ENCODE measurements around the gene G2E3. TPM values are rescaled to one million over a fixed set of nuclear protein-coding genes. Genes with fewer than 3 reads are reported as not detected.
A peak's percentile ranks its signal among the peaks of the same experiment; 100 is the strongest.

The G2E3 gene, protein sequence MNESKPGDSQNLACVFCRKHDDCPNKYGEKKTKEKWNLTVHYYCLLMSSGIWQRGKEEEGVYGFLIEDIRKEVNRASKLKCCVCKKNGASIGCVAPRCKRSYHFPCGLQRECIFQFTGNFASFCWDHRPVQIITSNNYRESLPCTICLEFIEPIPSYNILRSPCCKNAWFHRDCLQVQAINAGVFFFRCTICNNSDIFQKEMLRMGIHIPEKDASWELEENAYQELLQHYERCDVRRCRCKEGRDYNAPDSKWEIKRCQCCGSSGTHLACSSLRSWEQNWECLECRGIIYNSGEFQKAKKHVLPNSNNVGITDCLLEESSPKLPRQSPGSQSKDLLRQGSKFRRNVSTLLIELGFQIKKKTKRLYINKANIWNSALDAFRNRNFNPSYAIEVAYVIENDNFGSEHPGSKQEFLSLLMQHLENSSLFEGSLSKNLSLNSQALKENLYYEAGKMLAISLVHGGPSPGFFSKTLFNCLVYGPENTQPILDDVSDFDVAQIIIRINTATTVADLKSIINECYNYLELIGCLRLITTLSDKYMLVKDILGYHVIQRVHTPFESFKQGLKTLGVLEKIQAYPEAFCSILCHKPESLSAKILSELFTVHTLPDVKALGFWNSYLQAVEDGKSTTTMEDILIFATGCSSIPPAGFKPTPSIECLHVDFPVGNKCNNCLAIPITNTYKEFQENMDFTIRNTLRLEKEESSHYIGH
- 63.0 and 90.7 TPM in 2 replicates for total RNA-seq (2016; rRNA removed; fragmentation: Illumina TruSeq; extraction: Trizol)
- total RNA-seq (2016; cell fraction: cytosol; rRNA removed; fragmentation: Illumina TruSeq; extraction: Trizol; ENCODE audit: low read depth), result 20.1 and 20.7 TPM in 2 replicates
- total RNA-seq (2016; cell fraction: insoluble cytoplasmic fraction; rRNA removed; fragmentation: Illumina TruSeq; extraction: Trizol), result 61.4 and 87.9 TPM in 2 replicates
- 27.9 and 35.1 TPM in 2 replicates for total RNA-seq (2016; cell fraction: membrane; rRNA removed; fragmentation: Illumina TruSeq; extraction: Trizol)
- 81.7 and 85.9 TPM in 2 replicates for total RNA-seq (2016; cell fraction: nucleus; rRNA removed; fragmentation: Illumina TruSeq; extraction: Trizol)
- 13.8 and 22.8 TPM in 2 replicates for polyA plus RNA-seq (2011; rRNA removed)
- polyA plus RNA-seq (2011; cell fraction: cytosol; rRNA removed), result 5.6 and 8.4 TPM in 2 replicates
- 11.7 and 14.1 TPM in 2 replicates for polyA plus RNA-seq (2011; cell fraction: nucleus; rRNA removed)
- polyA plus RNA-seq (2012), result 22.9 and 29.9 TPM in 2 replicates
- 2.5 and 2.9 TPM in 2 replicates for polyA plus RNA-seq (2016; cell fraction: cytosol; fragmentation: Illumina TruSeq; extraction: Trizol; ENCODE audit: low read depth)
- 40.8 and 45.8 TPM in 2 replicates for polyA plus RNA-seq (2016; cell fraction: insoluble cytoplasmic fraction; fragmentation: Illumina TruSeq; extraction: Trizol; ENCODE audit: low read depth)
- 5.2 and 7.8 TPM in 2 replicates for polyA plus RNA-seq (2016; cell fraction: membrane; fragmentation: Illumina TruSeq; extraction: Trizol; ENCODE audit: low read depth)
- 71.9 and 74.2 TPM in 2 replicates for polyA plus RNA-seq (2016; cell fraction: nucleus; fragmentation: Illumina TruSeq; extraction: Trizol; ENCODE audit: insufficient read depth, low read depth)
- polyA minus RNA-seq (2011; rRNA and poly(A)+ RNA removed; ENCODE audit: low replicate concordance), result 8.9 and 9.2 TPM in 2 replicates
- 31.6 and 36.1 TPM in 2 replicates for polyA minus RNA-seq (2011; cell fraction: cytosol; rRNA and poly(A)+ RNA removed)
- 92.2 and 121 TPM in 2 replicates for polyA minus RNA-seq (2011; cell fraction: nucleus; rRNA and poly(A)+ RNA removed)
- Bru-seq, nascent RNA, result percentile 97 among the genes with signal in this experiment
- percentile 87 among the genes with signal in this experiment for BruChase-seq, experiment 1, labeled RNA remaining after a 6-hour chase
- BruChase-seq, experiment 2, labeled RNA remaining after a 2-hour chase, result percentile 93 among the genes with signal in this experiment
- long read RNA-seq, experiment 1, full-length matches to known transcripts, result 14 of 44 reads
- long read RNA-seq, experiment 1, partial matches to known transcripts, result 24 of 44 reads
- long read RNA-seq, experiment 1, other reads (novel, unspliced or antisense), result 6 of 44 reads
- long read RNA-seq, experiment 2, full-length matches to known transcripts, result 1 of 24 reads
- long read RNA-seq, experiment 2, partial matches to known transcripts, result 3 of 24 reads
- long read RNA-seq, experiment 2, other reads (novel, unspliced or antisense), result 20 of 24 reads

DNA sequence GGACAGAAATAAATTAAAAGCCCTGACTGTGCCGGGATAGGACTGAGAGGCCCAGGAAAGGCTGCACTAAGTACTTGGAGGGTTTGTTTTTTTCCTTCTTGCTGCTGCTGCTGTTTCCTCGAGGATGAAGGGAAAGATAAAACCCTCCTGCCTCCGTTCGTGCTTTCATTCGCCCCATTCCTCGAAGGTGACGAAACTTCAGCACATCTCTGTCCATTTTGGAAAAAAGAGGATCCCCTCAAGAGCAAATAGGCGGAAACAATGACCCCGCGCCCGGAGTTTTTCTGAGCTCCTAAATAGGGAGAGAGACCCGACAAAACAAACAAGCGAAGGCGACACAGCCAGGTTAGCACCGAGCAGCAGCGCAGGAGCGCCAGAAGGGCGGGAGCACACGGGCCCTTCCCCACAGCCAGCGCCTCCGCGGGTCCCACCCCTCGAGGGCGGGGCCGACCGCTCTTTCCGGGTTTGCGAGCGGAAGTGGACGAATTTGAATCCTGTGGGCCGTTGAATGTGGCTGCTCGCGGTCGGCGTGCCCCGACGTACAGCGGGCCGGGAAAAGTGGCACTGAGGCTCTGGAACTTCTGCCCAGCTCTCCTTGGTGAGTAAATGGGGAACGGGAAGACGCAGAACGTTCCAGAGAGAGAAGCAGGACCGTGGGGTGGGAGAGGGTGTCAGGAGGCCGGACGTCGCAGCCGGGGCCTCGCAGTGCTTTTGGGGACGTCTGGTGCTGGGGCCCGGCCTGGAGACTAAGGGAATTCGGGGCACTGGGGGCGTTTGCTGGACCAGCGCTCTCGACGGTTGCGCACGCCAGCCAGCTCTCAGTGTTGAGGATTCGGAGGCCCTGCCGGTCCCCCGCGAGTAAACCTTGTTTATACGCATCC, at the start of gene G2E3:
G2E3 (plus strand) TSS at position 484 of the 881 bp plus-strand sequence. CDS start 21,922 bp downstream, outside the sequence.
- Histone ChIP-seq H3K4me3 (replicated peaks in 1 of 3; ENCODE audit: insufficient read depth in 1 of 3, low read depth in 2 of 3, low read length in 3 of 3) (peak within 1 kb of the TSS; percentile 87 to 98 (median 98)), H3K9me3 (ENCODE audit: low read length) (no peaks in the 10 kb centered on the region), H4K20me1 (ENCODE audit: insufficient read depth, low read length) (peaks cover 18% of the 10 kb centered on the region), H3K36me3 (replicated peaks in 1 of 2; ENCODE audit: control insufficient read depth in 1 of 2, insufficient read depth in 2 of 2, low read length in 2 of 2) (0 out of 5 replicates have a peak, but pooled peaks cover 0 to 4% of the 10 kb centered on the region in 2 experiments), H2AFZ (ENCODE audit: low read length) (peak within 1 kb of the TSS; percentile 94), H3K9ac (ENCODE audit: insufficient read depth, low read depth, low read length) (peak within 1 kb of the TSS; percentile 92), H3K79me2 (ENCODE audit: insufficient read depth, low read length) (peaks cover 48% of the 10 kb centered on the region), H3K27me3 (ENCODE audit: control insufficient read depth in 1 of 2, insufficient read depth in 2 of 2, low read length in 2 of 2) (peaks cover 0 to 2% of the 10 kb centered on the region in 2 experiments; a peak in 1 of 5 replicates), H3K27ac (ENCODE audit: extremely low read length, insufficient read depth, low read length) (peak within 1 kb of the TSS; percentile 80), H3K4me2 (ENCODE audit: low read depth, low read length) (peak within 1 kb of the TSS; percentile 89), H3K4me1 (ENCODE audit: insufficient read depth, low read length) (peaks cover 34% of the 10 kb centered on the region)
- peak; percentile 99 for ATAC-seq
- 1% methylated on average over 60 of the region's 62 CpGs for WGBS (ENCODE audit: low lambda C conversion rate)
- TSS peak; percentile 64 for BruUV-seq (replicated peaks)
- POLR2A ChIA-PET, result interaction anchor here (0.6 to 2.1 kb wide), 3 partner anchors 12 to 64 kb away, joined by 3 to 8 read pairs (median 5); partner anchors contain the start of gene SCFD1
- in situ Hi-C loops (cut with HindIII; ENCODE audit: extremely low pct_ligation_motif_present, low pct_unique_long_range_greater_than_20kb) (no loop called here), intact Hi-C loops (cut with micrococcal nuclease; ENCODE audit: unreplicated experiment) (loop anchor here (1.0 to 10.0 kb wide), 5 partner anchors 9 to 1644 kb away; partner anchors contain the start of genes COCH, RNU6-8 and SCFD1)
- CTCF ChIA-PET (ENCODE audit: low intra/inter-chr PET ratio, low total read pairs), result no interaction called here
- DNase-seq (ENCODE audit: low spot score), result peak; percentile 97
- FAIRE-seq, result peak; percentile 66
- TF ChIP-seq RELA (CRISPR knock-in tag; IDR thresholded peaks at IDR 0.05) (no peak), KDM3A (CRISPR knock-in tag; IDR thresholded peaks at IDR 0.05; ENCODE audit: low read depth) (peak; percentile 87), ZNF720 (CRISPR knock-in tag; IDR thresholded peaks at IDR 0.05) (no peak; the same call in 1 of the 2 replicates), DNMT1 (CRISPR knock-in tag; IDR thresholded peaks at IDR 0.05) (peak; percentile 97), IKZF4 (CRISPR knock-in tag; IDR thresholded peaks at IDR 0.05; ENCODE audit: borderline replicate concordance, low read depth, not compliant biosample characterization) (peak; percentile 43), ZNF776 (CRISPR knock-in tag; IDR thresholded peaks at IDR 0.05) (peak; percentile 87), ZNF337 (CRISPR knock-in tag; IDR thresholded peaks at IDR 0.05; ENCODE audit: borderline replicate concordance, low read depth) (peak; percentile 92)
- TF ChIP-seq, protein P1, sequence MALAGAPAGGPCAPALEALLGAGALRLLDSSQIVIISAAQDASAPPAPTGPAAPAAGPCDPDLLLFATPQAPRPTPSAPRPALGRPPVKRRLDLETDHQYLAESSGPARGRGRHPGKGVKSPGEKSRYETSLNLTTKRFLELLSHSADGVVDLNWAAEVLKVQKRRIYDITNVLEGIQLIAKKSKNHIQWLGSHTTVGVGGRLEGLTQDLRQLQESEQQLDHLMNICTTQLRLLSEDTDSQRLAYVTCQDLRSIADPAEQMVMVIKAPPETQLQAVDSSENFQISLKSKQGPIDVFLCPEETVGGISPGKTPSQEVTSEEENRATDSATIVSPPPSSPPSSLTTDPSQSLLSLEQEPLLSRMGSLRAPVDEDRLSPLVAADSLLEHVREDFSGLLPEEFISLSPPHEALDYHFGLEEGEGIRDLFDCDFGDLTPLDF (CRISPR knock-in tag; IDR thresholded peaks at IDR 0.05), result peak; percentile 94
- TF ChIP-seq, protein P2, sequence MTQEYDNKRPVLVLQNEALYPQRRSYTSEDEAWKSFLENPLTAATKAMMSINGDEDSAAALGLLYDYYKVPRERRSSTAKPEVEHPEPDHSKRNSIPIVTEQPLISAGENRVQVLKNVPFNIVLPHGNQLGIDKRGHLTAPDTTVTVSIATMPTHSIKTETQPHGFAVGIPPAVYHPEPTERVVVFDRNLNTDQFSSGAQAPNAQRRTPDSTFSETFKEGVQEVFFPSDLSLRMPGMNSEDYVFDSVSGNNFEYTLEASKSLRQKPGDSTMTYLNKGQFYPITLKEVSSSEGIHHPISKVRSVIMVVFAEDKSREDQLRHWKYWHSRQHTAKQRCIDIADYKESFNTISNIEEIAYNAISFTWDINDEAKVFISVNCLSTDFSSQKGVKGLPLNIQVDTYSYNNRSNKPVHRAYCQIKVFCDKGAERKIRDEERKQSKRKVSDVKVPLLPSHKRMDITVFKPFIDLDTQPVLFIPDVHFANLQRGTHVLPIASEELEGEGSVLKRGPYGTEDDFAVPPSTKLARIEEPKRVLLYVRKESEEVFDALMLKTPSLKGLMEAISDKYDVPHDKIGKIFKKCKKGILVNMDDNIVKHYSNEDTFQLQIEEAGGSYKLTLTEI (CRISPR knock-in tag; conservative IDR thresholded peaks at IDR 0.05), result no peak; the same call in 1 of the 2 replicates
